HG02852 (cell line): Measurements from ENCODE around the gene IMMP1L.

Experiments
- ATAC-seq: cut with Tn5 transposase; IDR thresholded peaks from one replicate; pipeline ENCODE4 v1.9.1; 2021; ENCODE audit warnings: mild to moderate bottlenecking, moderate library complexity; ENCODE audit not compliant: unreplicated experiment

IMMP1L gene

GRCh38 chr11:31477528-31478222 is 31.7 kb downstream of the IMMP1L start:
- no peak for ATAC-seq

GRCh38 chr11:31474083-31474482 is 35.3 kb downstream of the IMMP1L start:
- no peak for ATAC-seq

- ATAC-seq = no peak
Observed at GRCh38 chr11:31464436-31464835, 45.0 kb downstream of the IMMP1L start.

DNA sequence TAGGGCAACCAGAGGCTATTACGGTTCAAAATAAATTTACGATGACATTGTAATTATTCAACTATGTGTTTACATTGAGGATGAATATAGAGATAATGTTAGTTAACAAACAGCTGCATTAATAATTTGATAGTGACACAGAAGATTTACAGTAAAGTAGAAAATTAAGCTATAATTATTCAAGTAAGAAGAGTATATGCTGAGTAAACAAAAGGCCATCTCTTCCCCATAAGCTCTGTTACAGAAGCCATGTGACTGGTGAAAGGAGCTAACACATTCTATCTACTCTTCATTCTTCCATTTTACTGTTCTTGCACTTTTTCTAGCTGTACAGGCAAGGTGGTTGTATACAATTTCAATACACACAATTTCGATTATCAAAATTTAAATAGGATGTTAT is 54.2 kb downstream of the IMMP1L start:
- no peak for ATAC-seq

DNA sequence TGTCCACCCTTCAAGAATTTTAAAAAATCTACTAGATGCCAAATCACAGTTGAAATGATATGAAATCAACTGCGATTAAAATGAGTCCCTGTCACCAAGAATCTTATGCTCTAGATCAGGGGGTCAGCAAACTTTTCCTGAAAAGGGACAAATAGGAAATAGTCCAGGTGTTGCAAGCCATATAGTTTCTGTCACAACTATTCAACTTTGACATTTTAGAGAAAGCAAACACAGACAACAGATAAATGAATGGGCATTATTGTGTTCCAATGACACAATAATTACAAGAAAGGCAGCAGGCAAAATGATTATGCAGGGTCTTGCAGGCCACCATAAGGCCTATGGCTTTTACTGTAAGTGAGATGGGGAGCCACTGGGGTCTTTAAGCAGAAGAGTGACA is 58.6 kb downstream of the IMMP1L start:
- ATAC-seq = no peak

DNA sequence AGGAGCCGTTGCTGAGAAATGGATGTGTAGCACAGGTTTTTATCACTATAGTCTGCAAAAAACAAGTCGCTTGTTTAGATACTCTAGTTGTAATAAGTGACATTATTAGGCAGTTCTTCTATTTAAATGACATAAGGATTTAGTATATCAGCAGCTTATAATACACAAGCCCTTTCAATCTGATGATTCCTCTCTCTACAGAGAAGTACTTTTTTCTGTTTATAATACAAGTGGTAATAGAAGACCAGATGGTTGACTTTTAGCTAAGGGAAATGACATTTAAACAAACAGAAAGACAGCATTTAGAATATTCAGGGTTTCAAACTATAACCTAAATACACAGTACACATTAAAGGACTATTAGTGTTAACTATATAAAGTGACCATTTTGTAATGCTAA is 60.4 kb downstream of the IMMP1L start:
- ATAC-seq = no peak

- ATAC-seq = no peak
Observed at GRCh38 chr11:31445621-31446020, 63.8 kb downstream of the IMMP1L start.

DNA sequence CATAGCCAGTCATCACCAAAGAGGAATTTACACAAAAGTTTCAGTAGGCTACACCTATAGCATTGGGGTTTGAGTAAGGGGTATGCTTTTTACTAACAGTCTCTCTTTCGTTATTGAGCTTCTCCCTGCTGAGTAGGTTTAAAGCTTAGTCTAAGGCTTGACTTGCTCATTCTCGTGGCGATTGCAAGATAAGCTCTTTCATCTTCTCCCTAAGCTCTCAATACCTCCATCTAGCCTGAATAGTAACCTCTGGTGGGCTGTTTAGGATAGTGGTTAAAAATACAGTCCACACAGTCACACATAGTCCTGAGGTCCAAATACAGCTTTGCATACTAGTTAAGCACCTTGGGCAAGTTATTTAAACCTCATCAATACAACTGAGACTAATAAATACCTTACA is 65.6 kb downstream of the IMMP1L start:
- no peak for ATAC-seq

DNA sequence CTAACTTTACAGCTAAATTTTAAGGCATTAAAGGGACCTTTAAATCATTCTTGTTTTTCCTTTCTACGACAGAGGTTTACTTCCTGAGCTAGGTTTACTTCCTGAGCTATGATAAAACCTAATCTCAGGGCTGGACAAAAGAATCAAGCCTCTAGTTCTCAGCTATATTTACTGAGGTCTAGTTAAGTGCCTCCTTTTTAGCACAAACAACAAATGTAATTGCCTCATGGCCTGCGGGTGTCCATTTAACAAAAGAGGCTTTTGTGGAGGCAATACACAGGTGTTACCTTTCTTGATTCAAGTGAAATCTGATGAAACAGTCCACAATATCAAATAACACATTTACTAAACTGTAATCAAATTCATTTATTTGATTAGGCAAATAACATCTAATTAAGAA is 67.3 kb downstream of the IMMP1L start:
- ATAC-seq = no peak

GRCh38 chr11:31441296-31441695 is 68.1 kb downstream of the IMMP1L start:
- ATAC-seq = no peak

DNA sequence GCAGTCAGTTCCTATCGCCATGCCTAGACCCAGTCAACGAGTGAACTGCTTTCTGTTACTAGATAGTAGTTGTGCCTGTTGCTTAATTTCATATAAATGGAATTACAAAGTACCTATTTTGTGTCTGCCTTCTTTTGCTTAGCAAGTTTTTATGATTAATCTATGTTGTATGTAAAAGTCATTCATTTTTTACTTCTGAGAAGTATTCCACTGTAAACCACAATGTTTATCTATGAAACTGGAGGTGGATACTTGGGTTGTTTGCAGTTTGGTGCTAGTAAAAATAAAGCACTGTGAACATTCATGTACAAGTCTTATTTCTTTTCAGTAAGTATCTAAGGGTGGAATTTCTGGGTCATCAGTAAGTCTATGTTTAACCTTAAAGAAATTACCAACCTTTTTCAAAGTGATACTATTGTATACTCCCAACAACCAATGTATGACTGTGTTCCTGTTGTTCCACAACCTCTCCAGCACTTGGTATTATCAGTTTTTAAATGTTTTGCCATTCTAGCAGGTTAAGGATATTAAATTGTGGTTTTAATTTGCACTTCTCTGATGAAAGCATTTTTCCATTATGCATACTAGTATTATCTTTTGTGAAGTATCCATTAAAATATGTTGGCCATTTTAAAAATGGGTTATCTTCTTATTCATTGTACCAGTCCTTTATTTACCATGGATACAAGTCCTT is 71.5 kb downstream of the IMMP1L start:
- ATAC-seq = no peak

DNA sequence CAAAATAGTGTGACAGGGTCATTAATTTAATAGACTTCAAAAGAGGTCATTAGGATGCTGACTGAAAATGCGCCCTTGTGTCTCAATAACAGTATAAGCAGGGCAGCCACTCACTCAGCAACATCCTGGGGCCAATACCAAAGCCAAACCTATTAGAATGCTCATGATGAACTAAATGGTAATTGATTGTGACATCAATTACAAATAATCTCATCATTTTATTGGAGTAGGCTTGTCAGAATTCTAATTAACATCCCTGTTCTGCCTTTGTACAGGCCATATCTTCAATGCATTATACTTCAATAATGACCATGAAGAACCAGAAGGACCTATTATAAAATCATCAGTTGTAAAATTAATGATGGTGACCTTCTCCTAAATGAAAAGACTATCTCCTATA is 75.6 kb downstream of the IMMP1L start:
- ATAC-seq = no peak

DNA sequence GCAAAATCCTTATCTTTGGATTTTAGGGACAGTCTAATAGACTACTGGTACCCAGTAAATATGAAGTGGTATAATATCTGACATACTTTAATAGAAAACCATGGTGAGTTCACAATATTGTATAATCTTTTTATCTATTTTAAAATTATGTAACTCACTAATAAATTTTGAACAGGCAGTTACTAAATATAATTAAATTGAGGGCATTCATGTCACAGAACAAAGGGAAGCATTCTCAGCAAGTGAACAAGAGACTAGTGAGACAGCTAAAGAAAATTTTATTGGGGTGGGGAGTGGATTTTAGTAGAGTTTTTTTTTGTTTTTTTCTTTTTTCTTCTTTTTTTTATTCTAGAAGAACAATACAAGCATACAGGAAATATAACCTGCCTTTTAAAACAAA is 84.8 kb downstream of the IMMP1L start:
- no peak for ATAC-seq

GRCh38 chr11:31422703-31423102 is 86.7 kb downstream of the IMMP1L start:
- ATAC-seq = no peak

- no peak for ATAC-seq
Observed at GRCh38 chr11:31421820-31422219, 87.6 kb downstream of the IMMP1L start.

DNA sequence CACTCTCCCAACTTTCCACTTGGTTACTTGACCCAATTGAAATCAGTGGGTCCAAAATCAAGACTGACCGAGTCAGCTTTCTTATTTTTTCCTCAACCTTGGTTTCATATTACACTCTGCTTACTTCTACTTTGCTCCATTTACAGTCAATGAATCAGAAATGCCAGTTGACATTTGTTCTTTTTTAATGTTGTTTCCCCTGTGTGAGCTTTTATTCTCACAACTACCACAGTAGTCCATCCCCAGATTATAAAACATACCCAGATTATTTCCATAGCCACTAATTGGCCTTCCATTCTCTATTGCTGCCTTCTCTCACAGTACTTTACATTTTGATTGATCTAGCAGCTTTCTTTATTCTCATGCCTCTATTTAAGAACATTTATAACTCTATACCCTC is 89.8 kb downstream of the IMMP1L start:
- ATAC-seq = no peak

DNA sequence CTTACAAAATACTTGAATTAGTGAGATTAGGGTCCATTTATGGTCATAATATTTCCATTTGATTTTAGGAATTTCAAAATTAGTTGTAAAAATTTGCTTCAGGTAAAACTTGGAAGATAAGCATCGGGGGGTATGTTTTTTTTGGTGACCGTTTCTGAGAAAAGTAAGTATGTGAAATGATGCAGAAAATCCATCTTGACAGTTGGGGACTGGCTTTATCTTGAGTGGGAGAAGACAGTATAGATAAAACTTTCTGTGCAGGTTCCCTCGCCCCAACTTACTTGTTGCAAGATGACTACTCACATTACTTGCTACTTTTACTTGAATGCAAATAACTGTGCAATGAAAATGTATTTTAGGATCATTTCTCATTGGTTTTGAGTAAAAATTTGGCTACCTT is 90.3 kb downstream of the IMMP1L start:
- no peak for ATAC-seq

DNA sequence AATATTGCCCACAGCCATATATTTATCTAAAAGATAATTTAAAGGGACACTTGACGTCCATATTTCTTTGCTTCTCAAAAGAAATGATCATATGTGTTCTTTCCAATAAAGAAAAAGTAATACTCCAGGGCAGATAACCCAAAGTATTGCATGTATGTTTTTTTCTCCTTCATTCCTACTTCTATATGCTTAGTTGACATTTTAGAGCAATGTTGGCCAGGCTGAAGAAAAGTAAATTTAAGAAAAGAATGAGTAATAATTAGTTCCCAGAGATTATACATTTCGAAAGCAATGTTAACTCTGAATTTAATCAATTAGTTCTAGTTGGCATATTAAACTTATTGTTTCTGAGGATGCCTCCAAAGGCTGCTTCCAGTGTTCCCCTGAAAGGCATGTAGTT is 91.6 kb downstream of the IMMP1L start:
- ATAC-seq = no peak

DNA sequence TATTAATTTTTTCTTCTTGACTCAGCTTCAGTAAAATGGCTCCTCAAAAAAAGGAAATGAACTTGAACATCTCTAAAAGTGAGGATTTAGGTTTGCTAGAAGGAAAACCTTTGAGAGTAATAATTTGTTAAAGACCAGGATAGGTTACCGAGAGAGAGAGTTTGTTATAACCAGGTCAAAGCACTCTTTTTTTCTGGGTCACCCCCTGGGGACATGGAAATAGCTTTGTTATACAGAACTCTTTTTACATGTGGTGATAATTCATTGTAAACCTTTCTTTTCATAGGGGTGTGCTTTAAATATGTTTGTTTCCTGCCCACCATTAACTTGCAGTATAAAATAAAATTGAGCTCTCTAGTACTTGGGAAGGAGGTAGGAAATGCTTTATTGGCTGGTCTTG is 92.1 kb downstream of the IMMP1L start:
- no peak for ATAC-seq

DNA sequence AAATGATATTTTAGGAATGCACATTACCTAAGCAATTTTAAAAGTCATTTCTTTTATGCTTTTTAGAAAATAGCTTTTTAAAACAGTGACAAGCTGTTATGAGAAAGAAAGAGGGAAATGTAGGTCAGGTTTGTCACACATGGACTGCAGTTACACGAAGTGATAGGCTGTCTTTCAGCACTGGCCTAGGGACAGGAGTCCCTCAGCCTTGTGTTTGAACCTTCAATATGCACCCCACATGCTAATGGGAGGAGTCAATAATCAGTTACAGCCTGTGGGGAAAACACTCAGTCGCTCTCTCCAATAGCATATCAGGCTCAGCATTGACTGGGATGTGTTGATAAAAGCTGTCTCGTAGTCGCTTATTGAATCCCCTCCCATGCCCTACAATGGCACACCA is 94.0 kb downstream of the IMMP1L start:
- ATAC-seq = no peak

- no peak for ATAC-seq
Observed at GRCh38 chr11:31414338-31414737, 95.1 kb downstream of the IMMP1L start.

- ATAC-seq = no peak
Observed at GRCh38 chr11:31412946-31413345, 96.5 kb downstream of the IMMP1L start.

- no peak for ATAC-seq
Observed at GRCh38 chr11:31408201-31408600, 101.2 kb downstream of the IMMP1L start.
